GM18505 (cell line): ENCODE measurements around the gene CCDC83.
"Not testable (repeated sequence)": the region's sequence is repeated elsewhere in the genome, so short reads cannot be mapped to it uniquely, and the experiment has no call there.

Experiments
- ATAC-seq: cut with Tn5 transposase; IDR thresholded peaks from one replicate; pipeline ENCODE4 v1.9.1; 2021; ENCODE audit not compliant: unreplicated experiment
- POLR2A ChIP-seq: IDR thresholded peaks from 4 replicates; pipeline ENCODE4 v1.6.1; 2011; ENCODE audit warnings: borderline replicate concordance; ENCODE audit not compliant: insufficient read depth, insufficient read length; ENCODE audit errors: extremely low read depth

Gene CCDC83

DNA sequence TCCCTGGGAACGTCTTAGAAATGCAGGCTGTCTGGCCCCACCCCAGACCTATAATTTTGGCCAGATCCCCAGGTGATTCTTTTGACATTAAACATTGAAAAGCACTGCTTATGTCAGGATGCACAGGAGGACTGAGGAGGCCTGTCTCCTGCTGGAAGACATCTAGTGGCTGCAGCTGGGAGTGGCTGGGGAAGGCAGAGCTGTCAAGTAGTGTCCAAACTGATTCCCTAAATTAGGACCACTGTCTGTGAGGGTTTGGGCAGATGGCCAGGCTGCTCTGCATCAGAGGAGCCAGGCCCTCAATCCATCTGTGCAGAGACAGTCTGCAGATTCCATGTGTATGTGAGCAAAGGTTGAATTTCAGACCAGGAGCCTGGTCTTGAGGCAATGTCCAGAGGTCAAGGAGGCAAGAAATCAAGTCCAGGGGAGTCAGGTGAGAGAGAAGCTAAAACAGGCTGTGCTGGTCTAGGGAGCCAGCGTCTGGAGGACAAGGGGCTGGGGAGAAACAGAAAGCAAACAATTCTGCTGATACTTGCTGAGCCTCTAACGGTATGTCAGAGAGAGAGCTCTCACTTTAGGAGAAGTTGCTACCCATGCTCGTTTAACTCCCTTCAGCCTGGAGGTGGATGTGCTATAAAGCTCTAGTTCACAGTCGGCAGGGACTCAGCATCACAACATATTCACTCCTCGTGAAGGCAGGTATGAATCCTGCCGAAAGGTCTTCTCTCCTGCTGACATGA lies 28.9 kb upstream of the CCDC83 start:
- no peak for ATAC-seq
- no peak for TF ChIP-seq POLR2A

DNA sequence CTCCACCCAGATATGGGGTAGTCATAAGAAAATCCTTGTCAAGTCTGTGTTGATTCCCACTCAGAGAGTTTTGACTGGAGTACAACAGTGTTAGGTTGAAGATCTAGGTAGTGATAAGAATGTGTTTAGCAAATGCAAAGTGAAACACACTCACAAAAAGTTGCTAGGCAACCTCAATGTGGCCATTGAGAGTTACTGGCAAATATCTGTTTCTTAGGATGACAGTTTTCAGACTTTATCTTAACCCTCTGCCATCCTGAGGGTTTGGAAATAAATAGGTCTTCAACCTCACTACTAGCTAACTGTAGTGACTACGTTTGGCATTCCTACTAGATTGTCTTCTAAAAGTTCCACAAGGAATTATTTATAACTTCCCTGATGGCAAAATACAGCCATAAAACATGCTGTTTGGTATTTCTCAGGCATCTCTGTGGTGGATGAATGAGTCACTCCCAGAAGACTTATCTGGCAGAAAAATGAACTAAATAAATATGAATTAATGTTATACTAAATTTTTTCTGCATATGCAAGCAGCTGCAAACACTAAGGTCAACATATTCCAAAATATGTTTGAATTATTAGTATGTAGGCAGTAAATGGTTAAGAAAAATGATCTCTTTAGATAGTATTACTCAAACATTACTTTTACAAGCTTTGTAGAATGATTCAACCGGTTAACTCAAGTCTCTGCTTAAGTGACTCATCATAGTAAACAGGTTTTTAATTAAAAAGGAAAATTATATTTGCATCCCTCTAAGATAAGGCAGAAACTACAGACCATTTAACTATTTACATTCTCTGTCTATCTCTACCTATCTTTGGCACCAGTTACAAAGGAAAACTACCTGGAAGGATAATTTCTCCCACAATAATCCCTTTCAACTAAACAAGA lies 27.2 kb upstream of the CCDC83 start:
- ATAC-seq: no peak
- TF ChIP-seq POLR2A: no peak

DNA sequence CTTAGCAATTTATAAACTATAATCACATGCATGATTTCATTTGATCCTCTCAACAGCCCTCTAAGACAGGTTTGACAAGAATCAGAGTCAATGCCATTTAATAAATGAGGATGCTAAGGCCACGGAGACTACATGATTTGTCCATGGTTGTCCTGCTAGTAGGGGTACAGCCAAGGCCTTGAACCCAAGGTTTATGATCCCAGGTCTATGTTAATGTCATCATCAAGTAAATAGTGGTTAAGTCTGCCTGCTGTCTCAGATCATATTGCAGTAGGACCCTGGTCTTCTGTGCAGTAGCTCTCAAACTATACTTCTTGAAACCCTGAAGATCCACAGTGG lies 26.6 kb upstream of the CCDC83 start:
- TF ChIP-seq POLR2A: no peak

DNA sequence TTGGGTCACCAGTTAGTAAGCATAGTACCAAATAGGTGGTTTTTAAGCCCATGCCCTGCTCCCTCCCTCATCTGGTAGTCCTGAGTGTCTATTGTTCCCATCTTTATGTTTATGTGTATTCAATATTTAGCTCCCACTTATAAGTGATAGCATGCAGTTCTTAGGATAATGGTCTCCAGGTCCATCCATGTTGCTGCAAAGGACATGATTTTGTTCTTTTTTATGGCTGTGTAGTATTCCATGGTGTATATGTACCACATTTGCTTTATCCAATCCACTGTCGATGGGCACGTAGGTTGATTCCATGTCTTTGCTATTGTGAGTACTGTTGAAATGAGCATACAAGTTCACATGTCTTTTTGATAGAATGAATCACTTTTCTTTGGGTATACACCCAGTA lies 26.0 kb upstream of the CCDC83 start:
- TF ChIP-seq POLR2A: no peak
- ATAC-seq: no peak

More for the DNA sequence above, 26.6 kb upstream of the CCDC83 start:
- ATAC-seq: no peak

DNA sequence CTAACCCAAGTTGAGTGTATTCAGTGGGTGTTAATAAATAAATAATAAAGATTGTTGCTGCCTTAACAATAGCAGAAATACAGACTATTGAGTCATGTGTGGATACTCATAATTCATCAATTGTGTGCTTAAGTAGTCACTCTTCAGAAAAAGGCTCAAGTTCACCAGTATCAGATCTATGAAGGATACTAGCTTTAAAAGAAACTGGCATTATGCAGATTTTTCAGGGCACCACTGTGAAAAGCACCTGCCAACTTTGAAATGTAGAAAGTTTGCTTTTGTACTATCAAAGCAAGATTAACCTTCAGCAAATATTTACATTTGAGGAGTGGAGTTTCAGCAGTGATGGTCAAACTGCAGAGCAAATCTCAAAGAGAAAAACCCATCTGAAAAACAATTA lies 24.1 kb upstream of the CCDC83 start:
- ATAC-seq: no peak
- no peak for TF ChIP-seq POLR2A

DNA sequence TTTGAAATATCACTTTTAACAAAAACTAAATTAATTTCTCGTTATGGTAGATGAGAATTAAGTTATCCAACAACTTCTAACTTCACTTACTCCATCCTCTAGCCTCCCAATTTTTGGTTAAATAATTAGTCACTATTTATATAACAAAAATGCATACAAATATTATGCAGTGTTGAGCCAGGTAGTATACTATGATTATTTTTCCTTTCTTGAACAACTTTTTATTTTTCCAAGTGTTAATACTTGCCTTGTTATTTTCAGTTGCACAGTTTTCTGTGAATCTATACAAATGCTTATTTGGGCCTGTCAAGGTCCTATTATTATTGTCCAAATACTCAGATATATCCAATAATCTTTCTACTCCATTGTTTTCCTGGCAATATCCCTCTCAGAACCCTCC lies 19.9 kb upstream of the CCDC83 start:
- TF ChIP-seq POLR2A: no peak

DNA sequence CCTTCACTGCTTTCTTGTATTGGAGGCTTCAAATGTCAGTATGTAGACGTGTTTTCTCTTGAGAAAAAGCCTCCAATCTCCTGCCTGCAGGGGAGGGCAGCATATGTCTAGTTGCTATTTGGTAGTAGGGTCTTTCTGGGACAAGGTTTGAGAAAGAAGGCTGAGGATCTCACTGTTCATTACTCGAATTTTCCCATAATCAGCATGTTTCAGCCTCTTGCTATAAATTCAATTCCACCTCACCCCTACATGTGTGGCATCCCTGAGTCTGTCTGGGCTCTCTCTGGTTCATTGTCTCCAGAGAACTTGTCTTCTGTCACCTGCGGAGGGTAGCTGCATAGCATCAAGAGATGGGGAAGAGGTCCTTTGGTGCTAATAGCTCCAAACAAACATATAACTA lies 19.5 kb upstream of the CCDC83 start:
- ATAC-seq: no peak
- TF ChIP-seq POLR2A: no peak

More for the DNA sequence above, 19.9 kb upstream of the CCDC83 start:
- no peak for ATAC-seq

DNA sequence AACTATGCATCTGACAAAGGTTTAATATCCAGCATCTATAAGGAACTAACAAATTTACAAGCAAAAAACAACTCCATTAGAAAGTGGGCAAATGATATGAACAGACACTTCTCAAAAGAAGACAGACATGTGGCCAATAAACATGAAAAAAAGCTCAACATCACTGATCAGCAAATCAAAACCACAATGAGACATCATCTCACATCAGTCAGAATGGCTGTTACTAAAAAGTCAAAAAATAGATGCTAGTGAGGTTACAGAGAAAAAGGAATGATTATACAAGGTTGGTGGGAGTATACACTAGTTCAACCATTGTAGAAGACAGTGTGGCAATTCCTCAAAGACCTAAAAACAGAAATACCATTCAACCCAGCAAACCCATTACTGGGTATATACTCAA lies 14.3 kb upstream of the CCDC83 start:
- ATAC-seq: not testable (repeated sequence)

DNA sequence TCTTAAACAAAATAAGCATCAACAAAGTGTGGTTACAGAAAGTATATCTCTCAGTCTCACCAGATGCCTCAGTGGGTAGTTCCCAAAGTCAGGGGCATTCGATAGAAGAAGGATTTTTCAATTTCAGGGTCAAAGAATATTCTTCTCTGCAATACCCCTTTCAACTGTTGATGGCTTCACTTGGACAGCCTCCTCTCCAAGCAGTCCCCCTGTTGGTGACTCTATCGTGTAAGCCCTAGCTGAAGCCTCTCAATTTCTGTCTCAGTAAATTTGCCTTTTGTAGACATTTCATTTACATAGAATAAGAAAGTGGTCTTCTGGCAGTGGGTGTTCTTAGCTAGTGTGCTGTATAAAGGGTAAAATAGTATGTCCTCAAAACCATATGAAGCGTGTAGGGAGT lies 11.3 kb upstream of the CCDC83 start:
- no peak for TF ChIP-seq POLR2A
- no peak for ATAC-seq

DNA sequence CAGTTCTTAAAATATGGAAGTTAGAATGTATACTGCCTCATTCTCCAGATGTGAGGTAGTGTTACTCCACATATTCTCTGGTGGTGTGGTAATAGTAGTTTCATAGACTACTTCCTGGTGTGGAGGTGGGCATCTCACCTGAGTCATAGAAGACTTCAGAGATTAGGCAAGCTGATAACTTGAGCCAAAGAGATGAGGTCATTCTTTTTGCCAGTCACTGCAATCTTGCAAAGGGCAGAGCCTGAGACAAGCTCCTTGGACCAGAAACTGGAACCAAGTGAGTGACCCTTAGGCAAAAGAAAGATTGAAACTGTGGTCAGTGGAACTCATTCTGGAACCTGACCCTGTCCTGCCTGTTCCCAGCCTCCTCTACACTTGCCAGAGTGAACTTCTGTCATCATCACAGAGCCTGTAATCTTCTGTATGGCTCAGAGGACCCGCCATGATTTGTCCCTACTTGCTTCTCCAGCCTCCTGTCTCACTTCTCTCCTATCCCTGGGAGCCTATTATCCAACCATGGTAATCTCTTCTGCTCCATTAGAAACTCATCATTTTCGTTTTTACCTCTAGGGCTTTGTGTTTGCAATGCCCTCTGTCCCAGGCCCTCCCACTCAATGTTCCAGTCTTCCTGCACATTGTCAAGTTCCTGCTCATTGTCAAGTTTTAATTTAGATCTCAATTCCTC lies 10.6 kb upstream of the CCDC83 start:
- ATAC-seq: no peak
- TF ChIP-seq POLR2A: no peak

DNA sequence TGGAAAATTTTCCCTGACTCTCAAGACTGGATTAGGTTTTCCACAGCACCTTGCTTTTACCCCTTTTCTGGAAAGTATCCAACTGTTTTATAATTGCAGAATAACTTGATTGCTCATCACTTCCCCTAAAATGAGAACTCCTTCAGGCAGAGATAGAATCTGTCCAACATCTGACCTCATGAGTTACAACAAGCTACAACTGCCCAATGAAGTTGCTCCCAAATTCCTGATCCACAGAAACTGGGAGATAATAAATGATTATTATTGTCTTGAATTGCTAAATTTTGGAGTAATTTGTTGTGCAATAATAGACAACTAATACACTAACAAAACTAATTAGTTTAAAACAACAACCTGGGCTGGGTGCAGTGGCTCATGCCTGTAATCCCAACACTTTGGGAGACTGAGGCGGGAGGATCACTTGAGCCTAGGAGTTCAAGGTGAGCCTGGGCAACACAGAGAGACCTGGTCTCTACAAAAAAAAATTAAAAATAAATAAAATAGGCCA lies 10.0 kb upstream of the CCDC83 start:
- ATAC-seq: no peak
- TF ChIP-seq POLR2A: no peak

DNA sequence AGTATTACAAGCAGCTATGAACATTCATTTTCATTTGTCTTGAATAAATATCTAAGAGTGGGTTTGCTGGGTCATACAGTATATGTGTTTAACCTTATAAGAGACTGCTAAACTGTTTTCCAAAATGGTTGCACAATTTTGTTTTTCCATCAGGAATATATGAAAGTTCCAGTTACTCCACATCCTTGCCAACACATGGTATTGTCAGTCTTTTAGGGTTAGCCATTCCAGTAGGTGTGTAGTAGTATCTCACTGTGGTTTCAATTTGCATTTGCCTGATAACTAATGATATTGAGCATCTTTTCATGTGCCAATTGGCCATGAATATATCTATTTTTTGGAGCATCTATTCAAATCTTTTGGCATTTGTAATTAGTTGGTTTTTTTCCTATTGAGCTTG lies 7.7 kb upstream of the CCDC83 start:
- no peak for TF ChIP-seq POLR2A
- no peak for ATAC-seq

DNA sequence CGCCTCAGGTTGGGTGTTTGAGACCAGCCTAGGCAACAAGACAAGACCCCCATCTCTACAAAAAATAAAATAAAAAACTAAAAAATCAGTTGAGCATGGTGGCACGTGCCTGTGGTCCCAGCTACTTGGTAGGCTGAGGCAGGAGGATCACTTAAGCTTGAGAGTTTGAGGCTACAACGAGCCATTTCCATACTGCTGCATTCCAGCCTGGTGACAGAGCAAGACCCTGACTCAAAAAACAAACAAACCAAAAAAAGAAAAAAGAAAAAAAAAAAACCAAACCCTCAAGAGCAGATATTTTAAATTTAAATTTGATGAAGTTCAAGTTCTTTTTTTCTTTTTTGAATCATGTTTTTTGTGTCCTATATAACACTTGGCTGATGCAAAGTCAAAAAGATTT lies 7.2 kb upstream of the CCDC83 start:
- TF ChIP-seq POLR2A: no peak
- ATAC-seq: no peak
